Stimulated activated CD4-positive, alpha-beta T cell treated with anti-CD3 and anti-CD28 coated beads, Interleukin-2, amount 100 ng/mL, for 24 hours (primary cell): ENCODE data around the gene SIDT1.

Source experiments
- DNase-seq, 2 donors: peaks; one replicate each; pipeline ENCODE4 v3.0.0-alpha.2; 2020

The SIDT1 gene

GRCh38 chr3:113531826-113532697 lies at the start of gene SIDT1:
Gene SIDT1, plus strand, starts transcription at chr3:113532555. Its CDS starts 467 bp downstream, at chr3:113533022.
- peak; percentile 63 to 66 for DNase-seq

- no peak for DNase-seq
Measured at GRCh38 chr3:113485161-113485609, 47.2 kb upstream of the SIDT1 start.

GRCh38 chr3:113495035-113495434 lies 37.3 kb upstream of the SIDT1 start:
- peak; percentile 19 to 30 for DNase-seq

DNA sequence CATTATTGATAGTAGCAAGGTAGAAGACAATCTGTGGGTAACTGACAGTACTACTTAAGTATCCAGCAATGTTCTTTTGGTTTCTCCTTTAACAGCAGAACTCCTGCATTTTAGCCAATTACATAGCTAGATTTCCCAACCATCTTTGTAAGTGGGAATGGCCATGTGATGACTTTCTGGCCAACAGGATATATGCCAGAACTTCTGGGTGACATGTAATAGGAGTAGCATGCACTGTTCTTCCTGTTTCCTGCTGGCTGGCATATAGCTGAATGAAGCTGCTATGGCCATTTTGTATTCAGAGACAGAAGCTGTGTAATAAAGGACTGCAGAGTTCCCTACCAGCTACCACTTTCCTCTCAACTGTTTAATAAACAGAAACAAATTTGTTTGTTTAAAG lies 35.4 kb upstream of the SIDT1 start:
- DNase-seq, result no peak

GRCh38 chr3:113498221-113499005 lies 33.9 kb upstream of the SIDT1 start:
- DNase-seq, result no peak

GRCh38 chr3:113499081-113499480 lies 33.3 kb upstream of the SIDT1 start:
- no peak for DNase-seq

DNA sequence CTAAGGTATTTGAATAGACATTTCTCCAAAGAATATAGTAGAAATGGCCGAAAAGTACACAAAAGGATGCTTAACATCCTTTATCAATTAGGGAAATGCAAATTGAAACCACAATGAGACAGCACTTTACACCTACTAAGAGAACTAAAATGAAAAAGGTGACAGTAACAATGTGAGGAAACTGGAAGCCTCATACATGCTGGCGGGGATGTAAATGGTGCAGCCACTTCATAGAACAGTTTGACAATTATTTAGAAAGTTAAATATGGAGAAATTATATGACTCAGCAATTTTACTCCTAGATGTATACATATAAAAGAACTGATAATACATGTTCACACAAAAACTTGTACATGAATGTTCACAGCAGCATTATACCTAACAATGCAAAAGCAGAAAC lies 30.8 kb upstream of the SIDT1 start:
- no peak for DNase-seq

DNA sequence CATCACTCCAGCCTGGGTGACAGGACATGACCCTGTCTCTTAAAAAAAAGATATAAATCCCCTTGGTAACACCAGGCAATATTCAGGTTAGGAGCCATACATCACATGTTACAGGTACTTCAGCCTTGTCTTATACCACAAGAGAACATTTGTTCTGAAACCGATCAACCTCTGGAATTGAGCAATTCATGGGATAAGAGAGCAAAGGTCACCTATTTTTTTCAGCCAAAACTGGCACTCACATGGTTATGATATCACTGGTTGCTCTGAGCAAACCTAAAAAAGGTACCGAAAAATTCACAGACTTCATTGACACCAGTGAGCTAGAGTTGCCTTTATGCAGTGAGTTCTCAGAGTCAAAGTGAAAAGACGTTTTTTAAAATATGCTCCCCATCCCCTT lies 26.5 kb upstream of the SIDT1 start:
- DNase-seq, result no peak

DNA sequence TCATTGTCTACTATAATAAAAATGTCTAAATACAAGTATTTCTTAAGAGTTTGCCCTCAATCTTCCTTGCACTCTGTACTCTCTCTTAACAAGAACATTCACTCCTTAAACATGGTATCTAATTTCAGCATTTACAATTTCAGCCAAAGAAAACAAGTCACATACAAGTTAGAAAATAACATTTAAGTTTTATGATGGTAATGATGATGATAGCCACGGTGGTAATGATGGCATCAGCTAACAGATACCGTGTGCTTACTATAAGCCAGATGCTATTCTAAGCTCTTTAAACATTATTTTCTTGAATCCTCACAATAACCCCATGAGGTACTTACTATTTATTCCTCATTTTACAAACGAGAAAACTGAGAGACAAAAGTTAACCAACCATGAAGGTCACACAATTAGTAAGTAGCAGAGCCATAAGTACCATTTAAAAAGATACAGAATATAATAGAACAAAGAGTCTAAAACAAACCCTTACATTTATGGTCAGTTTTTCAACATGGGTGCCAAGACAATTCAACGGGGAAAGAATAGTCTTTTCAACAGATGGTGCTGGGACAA lies 24.8 kb upstream of the SIDT1 start:
- DNase-seq, result no peak

DNA sequence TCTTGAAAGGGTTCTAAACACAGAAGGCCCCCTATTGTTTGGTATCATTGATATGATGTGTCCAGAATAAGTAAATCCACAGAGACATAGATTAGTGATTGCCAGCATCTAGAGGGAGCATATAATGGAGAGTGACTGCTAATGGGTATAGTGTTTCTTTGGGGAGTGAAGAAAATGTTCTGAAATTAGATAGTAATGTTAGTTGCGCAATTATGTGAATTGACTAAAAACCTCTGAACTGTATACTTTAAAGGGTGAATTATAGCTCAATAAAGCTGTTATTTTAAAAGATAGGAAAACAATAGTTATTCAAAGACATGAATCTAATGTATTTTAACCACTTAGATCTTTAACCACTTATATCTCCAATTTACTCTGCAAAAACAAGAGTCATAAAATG lies 23.4 kb upstream of the SIDT1 start:
- no peak for DNase-seq

- no peak for DNase-seq
Measured at GRCh38 chr3:113514265-113514769, 18.0 kb upstream of the SIDT1 start.

DNA sequence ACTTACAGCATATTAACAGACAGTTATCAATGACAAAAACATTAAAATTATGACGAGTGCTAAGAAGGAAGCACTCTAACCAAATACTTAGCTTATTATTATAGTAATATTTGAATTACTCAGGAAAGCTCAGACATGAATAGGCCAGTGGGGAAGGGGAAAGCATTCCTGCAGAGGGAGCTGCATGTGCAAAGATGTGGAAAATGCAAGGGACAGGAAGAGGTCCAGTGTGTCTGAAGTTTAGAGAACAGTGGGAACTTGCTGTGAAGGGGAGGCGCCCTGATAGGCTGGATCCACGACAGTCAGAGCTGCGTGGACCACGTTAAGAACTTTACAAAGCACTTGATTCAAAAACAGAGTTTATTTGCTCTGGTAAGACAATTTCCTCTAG lies 16.2 kb upstream of the SIDT1 start:
- DNase-seq, result no peak

GRCh38 chr3:113521981-113522380 lies 10.4 kb upstream of the SIDT1 start:
- DNase-seq, result no peak

DNA sequence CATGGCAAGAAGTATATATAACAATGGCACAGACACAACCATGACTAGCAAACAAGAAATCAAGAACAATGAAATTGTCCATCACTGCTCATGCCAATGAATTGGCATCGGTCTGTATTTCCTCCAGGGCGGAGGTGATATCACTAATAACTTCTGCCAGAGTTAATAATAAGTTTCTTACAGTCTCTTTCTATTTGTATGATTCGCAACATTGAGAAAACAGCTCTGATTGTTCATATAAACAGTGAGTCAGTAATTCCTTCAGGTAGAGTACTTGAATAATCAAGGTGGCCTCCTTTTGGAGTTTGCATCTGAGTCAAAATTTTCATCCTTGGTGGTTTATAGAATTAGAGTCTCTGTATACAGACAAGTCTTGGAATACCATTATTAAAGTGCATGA lies 9.1 kb upstream of the SIDT1 start:
- no peak for DNase-seq

DNA sequence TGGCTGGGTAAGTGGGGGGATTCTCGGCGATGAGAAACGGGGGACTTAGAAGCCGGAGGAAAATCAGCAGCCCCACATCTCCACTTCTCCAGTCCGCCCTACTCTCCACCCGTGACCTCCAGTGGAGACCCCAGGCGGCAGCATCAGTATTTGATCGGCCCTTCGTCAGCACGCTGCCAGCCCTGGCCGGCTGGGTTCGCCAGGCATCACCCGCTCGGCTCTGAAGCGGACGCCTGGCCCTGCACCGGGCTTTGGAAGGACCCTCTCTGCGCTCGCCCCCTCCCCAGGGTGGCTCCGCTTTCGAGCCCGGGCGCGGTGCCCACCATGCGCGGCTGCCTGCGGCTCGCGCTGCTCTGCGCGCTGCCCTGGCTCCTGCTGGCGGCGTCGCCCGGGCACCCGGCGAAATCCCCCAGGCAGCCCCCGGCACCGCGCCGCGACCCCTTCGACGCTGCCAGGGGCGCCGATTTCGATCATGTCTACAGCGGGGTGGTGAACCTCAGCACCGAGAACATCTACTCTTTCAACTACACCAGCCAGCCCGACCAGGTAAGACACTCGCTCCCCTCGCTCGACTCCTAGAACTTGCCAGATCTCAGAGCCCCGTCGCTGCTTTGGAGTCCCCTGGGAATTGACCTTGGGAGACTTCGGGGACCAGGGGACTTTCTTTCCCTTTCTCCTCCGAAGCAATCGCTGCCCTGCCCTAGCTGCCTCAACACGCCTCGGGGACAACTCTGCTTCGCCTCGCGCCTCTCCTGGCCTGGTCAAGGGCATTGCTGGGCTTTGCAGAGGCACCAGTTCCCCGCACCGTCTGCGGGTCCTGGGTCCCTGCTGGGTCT lies 561 bp downstream of the SIDT1 start:
- peak; percentile 43 to 51 for DNase-seq

DNA sequence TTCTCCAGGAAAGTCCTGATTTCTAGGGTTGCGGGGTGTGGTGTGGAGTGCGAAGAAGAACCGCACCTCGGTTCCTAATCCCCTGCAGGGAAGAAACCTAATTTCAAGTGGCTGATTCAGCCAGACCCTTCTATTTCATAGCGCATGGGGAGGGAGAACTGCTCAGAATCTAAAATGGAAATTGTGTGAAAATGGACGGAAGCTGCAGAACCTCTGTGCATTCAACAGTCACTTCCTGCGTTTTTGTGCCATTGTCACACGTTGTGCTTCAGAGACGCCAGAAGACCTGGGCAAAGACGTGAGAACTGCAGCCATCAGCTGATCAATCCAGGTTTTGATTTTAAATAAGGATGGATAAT lies 1.2 kb downstream of the SIDT1 start:
- peak; percentile 31 to 39 for DNase-seq

GRCh38 chr3:113534365-113534764 lies 2.0 kb downstream of the SIDT1 start:
- DNase-seq, result peak; percentile 10 to 23

- DNase-seq, result no peak
Measured at GRCh38 chr3:113535898-113536297, 3.5 kb downstream of the SIDT1 start.

DNA sequence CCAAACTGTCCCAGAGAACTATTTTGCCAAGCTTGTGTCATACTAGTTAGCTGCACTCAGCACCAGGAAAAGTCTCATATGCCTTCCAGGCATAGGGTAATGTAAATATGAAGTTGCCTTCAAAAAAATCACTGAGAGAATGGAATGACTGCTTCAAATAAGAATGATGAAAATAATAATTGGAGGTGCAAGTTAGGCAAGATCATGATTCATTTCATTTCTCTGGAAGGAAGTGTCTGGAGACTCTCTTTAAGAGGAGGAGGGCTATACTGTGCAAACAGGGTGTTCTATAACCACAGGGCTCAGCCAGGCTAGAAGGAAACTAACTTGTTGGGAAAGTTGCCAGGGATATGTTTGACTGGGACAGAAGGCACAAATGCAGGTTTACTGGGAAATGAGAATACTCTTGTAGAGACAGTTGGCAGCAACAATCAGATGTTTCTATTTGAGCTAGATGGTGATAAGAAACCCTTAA lies 4.3 kb downstream of the SIDT1 start:
- no peak for DNase-seq

DNA sequence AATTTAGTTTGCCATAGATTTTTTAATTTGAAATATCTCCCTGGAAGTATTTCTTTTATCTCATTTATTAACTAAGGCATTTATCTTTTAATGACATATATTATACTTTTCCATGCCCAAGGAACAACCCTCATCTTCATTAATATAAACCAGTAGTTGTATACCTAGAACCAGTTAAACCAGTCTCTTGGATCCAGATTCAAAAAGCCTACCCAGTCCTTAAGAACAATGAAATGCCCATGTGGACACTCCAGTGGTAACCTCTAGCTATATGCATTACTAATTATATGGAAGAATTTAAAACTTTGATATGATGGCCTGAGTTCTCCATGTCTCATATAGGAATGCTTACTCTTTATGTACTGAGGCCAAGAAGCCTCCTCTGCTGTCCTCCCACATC lies 4.8 kb downstream of the SIDT1 start:
- no peak for DNase-seq

DNA sequence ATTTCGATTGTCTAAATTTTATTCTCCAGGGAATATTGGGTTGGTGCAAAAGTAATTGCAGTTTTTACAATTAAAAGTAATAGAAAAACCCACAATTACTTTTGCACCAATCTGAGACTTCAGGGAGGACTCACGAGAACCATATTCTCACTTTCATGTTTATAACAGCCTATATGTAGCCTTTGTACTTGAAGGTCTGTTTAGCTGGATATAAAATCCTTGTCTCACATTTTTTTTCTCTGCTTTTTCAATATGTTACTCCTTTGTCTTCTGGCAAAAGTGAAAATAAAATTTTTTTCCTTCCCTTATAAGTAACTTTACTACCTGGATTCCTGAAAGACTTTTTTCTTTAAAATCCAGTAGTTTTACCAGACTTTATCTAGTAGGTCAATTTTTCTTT lies 9.2 kb downstream of the SIDT1 start:
- no peak for DNase-seq

GRCh38 chr3:113545594-113545993 lies 13.2 kb downstream of the SIDT1 start:
- no peak for DNase-seq
